Left lobe of liver (tissue), 2 donors: ENCODE measurements around the gene ZNF304. TPM values are rescaled to one million over a fixed set of nuclear protein-coding genes. Genes with fewer than 3 reads are reported as not detected.

Experiments used
- ATAC-seq: fragments of 200-7000 bp; cut with Tn5 transposase; one replicate; pipeline ENCODE4 v1.9.1; 2020; ENCODE audit warnings: mild to moderate bottlenecking, moderate library complexity
- DNase-seq: peaks from one replicate; pipeline ENCODE4 v3.0.0-alpha.2; 2020; ENCODE audit warnings: low spot score
- total RNA-seq: library from RNA; stranded (reverse); gene quantifications from one replicate; pipeline ENCODE4 v1.2.1, GENCODE V29; 2021
- donor health status: DM: no; HTN: no; CAD: no; lungs with moderate emphysema.
- donor health status: DM: no; HTN: yes; CAD: no.

Gene ZNF304
- 2.6 TPM for total RNA-seq

DNA sequence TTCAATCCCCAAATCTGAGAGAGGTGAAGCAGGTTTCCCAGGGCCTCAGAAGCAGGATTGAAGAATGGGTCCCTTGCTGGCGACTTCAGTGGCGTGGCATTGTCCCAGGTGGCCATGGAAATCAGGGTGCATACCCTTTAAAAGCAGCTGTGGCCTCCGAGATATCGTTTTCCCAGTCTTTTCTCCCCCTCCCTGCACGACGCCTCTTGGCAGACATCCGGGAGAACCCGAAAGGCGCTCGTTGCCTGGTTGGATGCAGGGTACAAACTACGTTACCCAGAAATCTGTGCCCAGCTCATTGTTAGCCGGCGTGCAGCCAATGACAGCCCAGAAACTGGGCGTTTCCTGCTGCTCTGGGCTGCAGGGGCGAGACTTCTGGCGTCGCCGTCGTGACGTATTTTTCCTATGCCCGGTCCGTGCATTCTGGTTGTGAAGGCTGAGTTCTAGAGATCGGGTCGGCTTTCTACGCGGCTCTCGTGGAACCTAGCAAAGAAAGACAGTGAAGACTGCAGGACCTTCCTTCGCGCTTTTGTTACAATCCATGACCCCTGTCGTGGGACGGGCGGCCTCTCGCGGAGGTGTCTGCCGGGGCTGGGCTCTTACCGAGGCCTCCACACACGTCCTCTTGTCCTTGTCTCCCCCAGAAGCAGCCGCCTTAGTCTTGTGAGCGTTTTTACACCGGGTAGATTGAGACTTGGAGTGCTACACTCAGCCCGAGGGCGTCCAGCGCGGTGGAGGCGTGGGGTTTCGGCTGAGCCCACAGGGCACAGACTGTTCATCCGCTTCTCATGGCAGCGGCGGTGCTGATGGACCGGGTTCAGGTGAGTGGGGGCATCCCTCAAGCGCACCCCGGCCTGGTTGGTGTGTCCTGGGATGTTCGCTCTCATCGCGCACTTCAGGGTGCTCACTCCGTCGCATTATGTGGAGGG lies at the start of gene ZNF304:
Gene ZNF304 (plus strand): TSS at position 395 of the 929 bp plus-strand sequence. CDS start 394 bp downstream, at position 789.
- ATAC-seq = peak; percentile 99
- peak; percentile 96 for DNase-seq

- DNase-seq (no peak), ATAC-seq (peak; percentile 21)
Observed at GRCh38 chr19:57302020-57302465, 49.0 kb upstream of the ZNF304 start.

DNA sequence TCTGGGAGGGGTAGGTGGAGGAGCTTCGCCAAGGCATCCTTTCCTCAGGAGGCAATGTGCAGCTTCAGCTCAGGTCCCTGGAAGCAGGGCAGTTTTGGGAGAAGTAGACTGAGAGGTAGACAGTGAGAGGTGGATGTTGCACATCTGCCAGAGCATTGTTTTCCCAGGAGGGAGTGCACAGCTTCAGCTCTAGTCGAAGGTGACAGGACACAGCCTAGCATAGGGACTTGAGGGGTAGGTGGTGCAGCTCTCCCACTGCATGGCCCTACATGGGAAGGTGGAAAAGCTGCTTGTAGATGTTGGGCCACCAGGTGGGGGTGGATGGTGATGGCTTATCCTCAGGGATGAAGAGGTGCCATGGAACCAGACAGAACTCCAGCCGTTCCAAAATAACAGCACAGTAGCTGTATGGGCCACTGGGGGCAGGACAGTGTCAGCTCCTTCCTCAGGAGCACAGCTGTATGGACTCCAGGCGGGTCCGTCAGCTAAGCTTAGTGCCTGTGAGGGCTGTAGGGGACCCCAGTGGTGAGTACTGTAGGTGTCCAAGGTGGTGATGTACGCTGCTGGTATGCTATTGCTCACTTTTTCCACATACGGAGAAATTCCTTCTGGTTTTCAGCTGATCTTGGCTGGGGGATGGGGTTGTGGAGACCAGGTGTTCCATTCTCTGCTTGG lies 48.2 kb upstream of the ZNF304 start:
- no peak for DNase-seq
- ATAC-seq = no peak

DNA sequence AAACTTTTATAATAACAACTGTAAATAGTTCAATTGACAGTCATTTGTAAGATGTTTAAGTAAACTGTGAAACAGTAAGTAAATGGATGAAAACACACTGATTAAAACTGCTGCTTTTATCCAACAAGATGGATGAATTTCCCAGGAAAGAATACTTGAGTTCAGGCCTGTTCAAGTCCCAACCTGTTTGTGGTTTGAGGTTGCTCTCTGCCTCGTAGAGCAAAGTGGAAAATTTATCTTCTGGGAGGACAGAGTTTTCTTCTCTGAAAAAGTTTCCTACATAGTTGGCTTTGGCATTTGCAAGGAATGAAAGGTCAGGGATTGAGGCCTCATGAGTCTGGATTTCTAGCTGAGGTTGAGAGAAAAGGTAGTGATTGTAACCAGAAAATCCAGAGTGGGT lies 46.0 kb upstream of the ZNF304 start:
- ATAC-seq = no peak

DNA sequence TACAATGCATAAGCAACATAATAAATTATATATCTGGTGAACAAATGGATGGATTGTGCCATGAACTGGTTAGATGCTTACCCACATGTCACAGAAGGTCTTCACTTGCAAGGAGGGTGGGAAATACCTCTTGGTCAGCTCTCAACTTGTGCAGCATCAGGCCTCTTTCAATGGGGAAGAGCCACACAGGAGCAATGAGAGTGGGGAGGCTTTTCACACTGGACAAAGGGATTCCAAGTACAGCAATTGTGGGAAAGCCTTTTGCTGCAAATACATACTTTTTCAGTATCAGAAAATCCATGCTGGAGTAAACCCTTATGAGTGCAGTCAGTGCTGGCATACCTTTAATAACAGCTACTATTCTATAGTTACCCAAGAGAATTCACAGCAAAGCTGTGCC lies 42.6 kb upstream of the ZNF304 start:
- ATAC-seq = no peak
- DNase-seq = no peak

More for the DNA sequence above, 46.0 kb upstream of the ZNF304 start:
- no peak for DNase-seq

- no peak for ATAC-seq
Observed at GRCh38 chr19:57310792-57311191, 40.3 kb upstream of the ZNF304 start.

GRCh38 chr19:57314146-57314545 lies 36.9 kb upstream of the ZNF304 start:
- no peak for ATAC-seq
- DNase-seq = no peak

More at GRCh38 chr19:57310792-57311191, 40.3 kb upstream of the ZNF304 start:
- DNase-seq = no peak

- DNase-seq (no peak), ATAC-seq (no peak)
Observed at GRCh38 chr19:57317503-57317902, 33.6 kb upstream of the ZNF304 start.

GRCh38 chr19:57319869-57320179 lies 31.2 kb upstream of the ZNF304 start:
- DNase-seq (no peak), ATAC-seq (peak; percentile 56)

DNA sequence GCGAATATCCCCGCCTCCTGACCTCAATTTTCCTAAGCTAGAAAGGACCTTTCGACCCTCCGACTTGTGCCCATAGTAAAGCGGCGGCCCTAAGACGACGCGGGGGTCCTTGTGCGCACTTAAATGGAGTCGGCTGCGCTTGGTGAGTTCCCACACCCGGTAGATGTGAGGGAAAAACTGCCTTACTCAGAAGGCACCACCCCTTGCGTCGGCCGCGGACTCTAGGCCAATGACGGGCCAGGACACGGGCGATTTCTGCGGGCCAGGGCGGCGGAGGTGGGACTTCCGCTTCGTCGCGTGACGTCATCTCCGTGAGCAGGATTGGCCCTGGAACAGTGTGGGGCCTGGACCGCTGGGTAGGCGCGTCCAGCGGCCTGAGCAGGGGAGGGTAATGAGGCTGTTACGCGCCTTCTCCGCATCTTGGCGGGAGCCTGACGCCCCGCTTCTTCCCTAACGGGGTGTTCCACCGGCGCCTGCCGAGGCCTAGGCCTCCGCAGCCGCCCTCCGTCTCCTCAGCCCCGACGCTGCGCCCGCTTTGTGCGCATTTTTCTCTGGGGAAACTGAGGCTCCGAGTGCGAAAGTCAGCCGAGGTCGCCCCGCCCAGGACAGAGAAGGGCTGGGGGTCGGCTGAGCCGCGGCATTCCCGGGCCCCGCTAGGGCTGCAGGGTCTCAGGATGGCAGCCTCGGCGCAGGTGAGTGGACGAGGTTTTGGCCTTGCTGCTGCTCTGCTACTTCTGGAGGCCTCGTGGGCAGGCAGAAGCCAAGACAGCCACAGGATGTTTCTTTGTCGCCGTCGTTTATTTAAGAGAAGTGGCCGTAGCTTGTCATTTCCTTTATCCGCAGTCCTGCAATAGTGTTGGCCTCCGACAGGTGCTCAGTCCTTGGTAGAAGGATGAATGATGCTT lies 30.6 kb upstream of the ZNF304 start, which contains the start of gene ZNF543:
Gene ZNF543 (plus strand): TSS at position 293 of the 905 bp plus-strand sequence. CDS start 382 bp downstream, at position 675.
- DNase-seq = peak; percentile 95
- peak; percentile 99 for ATAC-seq

DNA sequence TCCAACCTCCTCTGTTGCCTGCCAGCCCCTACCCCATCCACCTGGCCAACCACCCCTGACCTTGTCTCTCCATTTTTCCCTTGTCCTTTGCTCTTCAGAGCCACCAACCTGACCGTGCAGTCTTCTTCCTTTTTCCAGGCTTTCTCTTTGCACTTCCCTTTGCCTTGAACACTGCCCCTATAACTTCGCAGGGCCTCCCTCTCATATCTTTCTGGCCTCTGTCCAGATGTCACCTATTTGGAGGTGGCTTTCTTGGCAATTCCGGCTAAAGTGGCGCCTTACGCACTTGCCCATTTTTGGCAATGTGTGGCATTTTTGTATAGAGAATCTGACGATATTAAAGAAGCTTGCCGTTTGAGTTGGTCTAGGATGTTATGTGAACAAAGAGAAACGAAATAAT lies 30.0 kb upstream of the ZNF304 start:
- no peak for ATAC-seq
- no peak for DNase-seq

DNA sequence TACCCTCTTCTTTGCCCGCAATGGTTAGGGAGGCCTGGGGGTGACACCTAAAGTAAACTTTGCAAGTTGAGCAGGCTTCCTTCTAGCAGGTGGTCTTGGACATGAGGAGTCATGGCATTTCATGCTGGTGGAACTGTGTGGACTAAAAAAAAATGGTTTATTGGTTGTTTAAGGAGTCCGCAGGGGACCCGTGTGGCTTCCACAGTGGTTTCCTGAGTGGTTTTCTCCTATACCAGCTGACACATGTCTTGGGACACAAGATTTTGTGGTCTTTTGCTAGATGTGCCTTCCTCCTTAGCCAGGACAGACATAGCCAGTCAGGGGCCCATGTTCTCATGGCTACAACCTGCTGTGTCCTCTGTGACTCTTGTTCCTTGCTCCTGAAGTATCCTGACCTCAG lies 29.3 kb upstream of the ZNF304 start:
- DNase-seq (no peak), ATAC-seq (no peak)

DNA sequence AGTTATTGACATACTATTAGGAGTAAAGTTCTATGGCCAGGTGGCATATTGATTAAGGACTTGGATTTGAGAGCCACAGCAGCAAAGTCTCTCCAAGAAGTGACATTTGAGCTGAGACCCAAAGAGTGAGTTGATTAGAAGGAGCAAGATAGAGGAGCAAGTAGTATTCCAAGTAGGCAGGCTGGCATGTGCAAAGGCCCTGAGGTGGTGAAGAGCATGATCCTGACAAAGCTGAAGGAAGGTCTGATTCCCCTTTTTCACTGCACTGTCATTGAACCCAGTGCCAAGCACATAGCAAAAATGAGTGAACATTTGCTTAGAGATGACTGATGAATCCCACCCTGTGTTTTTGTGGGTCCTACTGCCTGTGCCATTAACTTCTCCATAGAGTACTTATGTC lies 26.1 kb upstream of the ZNF304 start:
- ATAC-seq = no peak

DNA sequence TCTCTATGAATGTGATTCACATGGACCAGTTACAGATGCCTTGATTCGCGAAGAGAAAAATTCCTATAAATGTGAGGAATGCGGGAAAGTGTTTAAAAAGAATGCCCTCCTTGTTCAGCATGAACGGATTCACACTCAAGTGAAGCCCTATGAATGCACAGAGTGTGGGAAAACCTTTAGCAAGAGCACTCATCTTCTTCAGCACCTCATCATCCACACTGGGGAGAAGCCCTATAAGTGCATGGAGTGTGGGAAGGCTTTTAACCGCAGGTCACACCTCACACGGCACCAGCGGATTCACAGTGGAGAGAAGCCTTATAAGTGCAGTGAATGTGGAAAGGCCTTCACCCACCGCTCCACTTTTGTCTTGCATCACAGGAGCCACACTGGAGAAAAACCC lies 23.1 kb upstream of the ZNF304 start:
- ATAC-seq (no peak), DNase-seq (no peak)

More for the DNA sequence above, 26.1 kb upstream of the ZNF304 start:
- no peak for DNase-seq

DNA sequence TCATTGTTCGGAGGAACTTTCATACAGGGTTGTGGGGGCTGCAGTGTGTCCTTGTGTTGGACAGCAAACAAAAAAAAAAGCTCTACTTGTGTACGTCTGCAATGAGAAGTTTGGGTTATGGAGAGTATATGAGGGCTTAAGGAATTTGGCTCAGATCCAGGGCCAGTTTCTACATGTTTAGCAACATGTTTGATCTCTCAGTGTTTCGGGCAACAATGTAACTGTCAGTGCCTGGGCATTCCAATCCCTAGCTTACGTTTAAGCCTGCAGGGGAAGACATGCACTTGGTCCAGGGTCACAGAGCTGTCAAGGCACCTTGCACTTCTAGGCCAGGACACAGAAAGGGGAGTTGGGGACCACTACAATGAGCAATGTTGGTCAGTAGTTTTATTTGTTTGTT lies 16.9 kb upstream of the ZNF304 start:
- DNase-seq (no peak), ATAC-seq (no peak)

DNA sequence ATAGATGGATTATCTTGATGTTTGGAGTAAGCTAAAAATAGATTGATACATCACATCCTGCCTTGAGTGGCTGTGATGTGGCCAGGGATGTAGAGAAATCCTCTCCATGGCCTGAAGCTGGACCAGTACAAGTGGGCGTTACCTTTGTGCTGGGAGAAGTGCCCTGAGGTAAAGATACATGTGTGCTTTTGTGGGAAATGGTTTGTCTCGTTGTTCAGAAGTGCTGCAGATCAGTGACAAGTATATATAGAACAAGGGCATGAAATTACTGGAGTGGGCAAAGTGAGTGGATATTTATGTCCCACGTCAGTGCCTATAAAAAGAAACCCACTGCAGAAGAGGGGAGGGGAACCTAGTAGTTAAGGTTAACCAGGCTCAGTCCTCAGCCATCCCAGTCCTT lies 12.2 kb upstream of the ZNF304 start:
- ATAC-seq (peak; percentile 23), DNase-seq (no peak)

GRCh38 chr19:57342582-57342981 lies 8.5 kb upstream of the ZNF304 start:
- ATAC-seq (no peak), DNase-seq (no peak)

- ATAC-seq (no peak), DNase-seq (no peak)
Observed at GRCh38 chr19:57348136-57348535, 2.9 kb upstream of the ZNF304 start.

GRCh38 chr19:57351867-57352266 lies 796 bp downstream of the ZNF304 start:
- no peak for DNase-seq
- ATAC-seq = no peak

DNA sequence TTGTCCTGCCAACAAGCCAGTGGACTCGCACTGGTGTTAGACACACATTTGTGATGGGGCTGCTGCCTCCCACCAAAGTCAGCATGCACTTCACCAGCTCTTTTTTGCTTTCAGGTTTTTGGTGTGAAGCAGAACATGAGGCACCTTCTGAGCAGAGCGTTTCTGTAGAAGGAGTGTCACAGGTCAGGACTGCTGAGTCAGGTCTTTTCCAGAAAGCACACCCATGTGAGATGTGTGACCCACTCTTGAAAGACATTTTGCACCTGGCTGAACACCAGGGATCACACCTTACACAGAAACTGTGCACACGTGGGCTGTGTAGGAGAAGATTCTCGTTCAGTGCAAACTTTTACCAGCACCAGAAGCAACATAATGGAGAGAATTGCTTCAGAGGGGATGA lies 4.8 kb downstream of the ZNF304 start:
- DNase-seq = no peak
- no peak for ATAC-seq

DNA sequence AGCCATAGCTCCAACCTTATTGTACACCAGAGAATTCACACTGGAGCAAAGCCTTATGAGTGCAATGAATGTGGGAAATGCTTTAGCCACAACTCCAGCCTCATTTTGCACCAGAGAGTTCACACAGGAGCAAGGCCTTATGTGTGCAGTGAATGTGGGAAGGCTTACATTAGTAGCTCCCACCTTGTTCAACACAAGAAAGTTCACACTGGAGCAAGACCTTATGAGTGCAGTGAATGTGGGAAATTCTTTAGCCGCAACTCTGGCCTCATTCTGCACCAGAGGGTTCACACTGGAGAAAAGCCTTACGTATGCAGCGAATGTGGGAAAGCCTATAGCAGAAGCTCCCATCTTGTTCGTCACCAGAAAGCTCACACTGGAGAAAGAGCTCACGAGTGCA lies 6.3 kb downstream of the ZNF304 start:
- ATAC-seq = no peak
- no peak for DNase-seq
